K562 (cell line): ENCODE data around the gene RAB3GAP1. TPM values are rescaled to one million over a fixed set of nuclear protein-coding genes. Genes with fewer than 3 reads are reported as not detected.

Experiments used
- ATAC-seq: fragments of 200-7000 bp; cut with Tn5 transposase; 3 replicates; pipeline ENCODE4 v1.9.1; 2020; ENCODE audit warnings: moderate library complexity
- BruUV-seq: library from RNA; stranded (reverse); fragments of 400-500 nt; replicated peaks from 2 replicates; lab custom pipeline; 2021; lab: Mats Ljungman, UMichigan
- CTCF ChIA-PET: fragments of 300-600 bp; formaldehyde crosslinking; extraction: SDS; loops from one replicate; lab custom pipeline; 2021; ENCODE audit warnings: low intra/inter-chr PET ratio; lab: Yijun Ruan, JAX
- POLR2A ChIA-PET: fragments of 300-600, 350-650 bp; sonication (Branson Sonifier 250); formaldehyde crosslinking; extraction: SDS; loops from one replicate; lab custom pipeline; 2021; ENCODE audit warnings: antibody characterized with exemption, inconsistent platforms; lab: Yijun Ruan, JAX
- DNase-seq, 4 experiments: peaks; one replicate each; pipeline versions ENCODE4 v3.0.0 to v3.0.0-alpha.2; 2011 to 2018; ENCODE audit warnings: low spot score in 3 of 4, mixed read lengths in 3 of 4; ENCODE audit errors: extremely low read depth in 1 of 4
- FAIRE-seq: peaks from 2 replicates; lab custom pipeline; 2011; peaks lifted over from hg19 to GRCh38; lab: Jason Lieb, UNC
- H2AFZ ChIP-seq: 2 replicates; pipeline ENCODE4 v1.6.0; 2011; ENCODE audit warnings: low read depth, low read length, control low read depth, inconsistent platforms
- H3K27ac ChIP-seq: fragments of 200-600 bp; 3 replicates; pipeline ENCODE4 v1.8.0; 2011; ENCODE audit warnings: low read depth, mild to moderate bottlenecking, control low read depth, inconsistent platforms, low read length, moderate library complexity, mixed read lengths; ENCODE audit errors: extremely low read depth
- H3K27me3 ChIP-seq, 2 experiments: fragments of 300-600 bp in 1 of 2; 2 replicates in 1 of 2; 3 replicates in 1 of 2; pipeline versions ENCODE4 v1.6.0 to v1.8.0; 2011; ENCODE audit warnings: inconsistent platforms in 2 of 2, low read length in 2 of 2, mild to moderate bottlenecking in 1 of 2, mixed read lengths in 1 of 2, moderate library complexity in 1 of 2; ENCODE audit not compliant: control insufficient read depth in 2 of 2, insufficient read depth in 2 of 2
- H3K36me3 ChIP-seq: fragments of 300-600 bp; 3 replicates; pipeline ENCODE4 v1.8.0; 2011; ENCODE audit warnings: mild to moderate bottlenecking, low read length, inconsistent platforms; ENCODE audit not compliant: control insufficient read depth, insufficient read depth
- H3K4me1 ChIP-seq, 2 experiments: fragments of 200-600 bp in 1 of 2; replicated peaks in 1 of 2; 2 replicates in 1 of 2; 3 replicates in 1 of 2; pipeline versions ENCODE4 v1.5.1 to v1.8.0; 2011; ENCODE audit warnings: inconsistent platforms in 2 of 2, low read length in 2 of 2, mild to moderate bottlenecking in 1 of 2, mixed read lengths in 1 of 2, moderate library complexity in 1 of 2; ENCODE audit not compliant: control insufficient read depth in 2 of 2, insufficient read depth in 2 of 2
- H3K4me2 ChIP-seq: 2 replicates; pipeline ENCODE4 v1.6.1; 2011; ENCODE audit warnings: low read length, control low read depth, inconsistent platforms, mixed read lengths; ENCODE audit not compliant: insufficient read depth
- H3K4me3 ChIP-seq: fragments of 200-600 bp; sonication (generic), shearing (Covaris generic); 2 replicates; pipeline ENCODE4 v1.5.1; 2016; ENCODE audit warnings: control low read depth, inconsistent platforms
- H3K79me2 ChIP-seq: fragments of 200-600 bp; 3 replicates; pipeline ENCODE4 v1.8.0; 2011; ENCODE audit warnings: low read length, inconsistent platforms; ENCODE audit not compliant: control insufficient read depth, insufficient read depth
- H3K9ac ChIP-seq, 2 experiments: 2 replicates each; pipeline versions ENCODE4 v1.6.0 to v1.6.1; 2011; ENCODE audit warnings: low read depth in 2 of 2, low read length in 2 of 2, control low read depth in 1 of 2, inconsistent platforms in 1 of 2, mild to moderate bottlenecking in 1 of 2, mixed read lengths in 1 of 2; ENCODE audit not compliant: insufficient read depth in 1 of 2
- H3K9me1 ChIP-seq: one replicate; pipeline ENCODE4 v1.6.0; 2011; ENCODE audit warnings: inconsistent platforms, mild to moderate bottlenecking, low read length, moderate library complexity; ENCODE audit not compliant: control insufficient read depth, insufficient read depth
- H3K9me3 ChIP-seq: replicated peaks from 2 replicates; pipeline ENCODE4 v1.5.1; 2011; ENCODE audit warnings: low read depth, low read length, inconsistent platforms; ENCODE audit not compliant: control insufficient read depth, insufficient read depth
- H4K20me1 ChIP-seq: replicated peaks from 2 replicates; pipeline ENCODE4 v1.6.1; 2011; ENCODE audit warnings: low read length, inconsistent platforms, mixed read lengths; ENCODE audit not compliant: control insufficient read depth, insufficient read depth
- E2F4 ChIP-seq: sonication (generic); formaldehyde crosslinking; IDR thresholded peaks from 2 replicates; pipeline ENCODE4 v1.8.0; 2022; ENCODE audit warnings: mild to moderate bottlenecking, low read depth, missing genetic modification reagents
- GTF2A2 ChIP-seq: IDR thresholded peaks from 2 replicates; pipeline ENCODE4 v1.6.1; 2016; ENCODE audit warnings: mild to moderate bottlenecking, missing genetic modification characterization, missing compliant biosample characterization
- NR2C1 ChIP-seq, 2 experiments: fragments of 450-650 bp; IDR thresholded peaks; 2 replicates each; pipeline ENCODE4 v1.6.1; 2017; ENCODE audit warnings: mild to moderate bottlenecking in 2 of 2, antibody characterized with exemption in 1 of 2, inconsistent platforms in 1 of 2, missing compliant biosample characterization in 1 of 2, missing genetic modification characterization in 1 of 2
- POLR3A ChIP-seq: IDR thresholded peaks from 2 replicates; pipeline ENCODE4 v1.6.1; 2011; ENCODE audit warnings: borderline replicate concordance, mild to moderate bottlenecking, moderate library complexity; ENCODE audit not compliant: insufficient read length, insufficient read depth; ENCODE audit errors: extremely low read depth
- PRPF4 ChIP-seq: fragments of 200-400 bp; formaldehyde crosslinking; IDR thresholded peaks from one replicate; pipeline ENCODE4 v1.6.1; 2017; ENCODE audit warnings: low read length, low read depth, mild to moderate bottlenecking; ENCODE audit not compliant: insufficient read depth, poor library complexity, severe bottlenecking
- SRSF7 ChIP-seq: fragments of 200-400 bp; formaldehyde crosslinking; optimal IDR thresholded peaks from 2 replicates; pipeline ENCODE3; 2017; ENCODE audit warnings: mild to moderate bottlenecking, low read depth, low read length
- TAF9B ChIP-seq: fragments of 450-650 bp; IDR thresholded peaks from 2 replicates; pipeline ENCODE4 v1.6.1; 2018; ENCODE audit warnings: mild to moderate bottlenecking; ENCODE audit not compliant: partially characterized antibody
- USF2 ChIP-seq: sonication (generic); formaldehyde crosslinking; IDR thresholded peaks from 2 replicates; pipeline ENCODE4 v1.5.0; 2020; ENCODE audit warnings: missing genetic modification reagents
- WGBS: fragments of 100-300 bp; shearing (Covaris generic); methylation state at CpG from one replicate; pipeline ENCODE4 v1.1.6; 2016; ENCODE audit warnings: low coverage, mixed read lengths; ENCODE audit not compliant: insufficient coverage; ENCODE audit errors: missing lambda C conversion rate; 5-methylcytosine and 5-hydroxymethylcytosine counted together
- in situ Hi-C: fragments of 300-500 bp; cut with MboI; formaldehyde crosslinking; loops from 4 replicates; pipeline ENCODE4 v1.15.0; 2018; ENCODE audit warnings: inconsistent platforms, mixed read lengths
- intact Hi-C: fragments of 100-400 bp; cut with micrococcal nuclease; formaldehyde crosslinking; loops from 2 replicates; pipeline ENCODE4 v1.14.2; 2022
- polyA plus RNA-seq, 8 experiments: library from polyadenylated mRNA; depleted of rRNA in 4 of 8; stranded (reverse) in 5 of 8; unstranded in 3 of 8; fragments of >200 nt; fragmentation: Nextera tagmentation in 2 of 8; fragmentation: Illumina TruSeq in 1 of 8; extraction: Ambion mirVana in 2 of 8; extraction: Trizol in 1 of 8; gene quantifications; 2 replicates each; pipeline versions ENCODE4 v1.2.1 to v1.2.3, GENCODE V29; 2011 to 2014; ENCODE audit warnings: inconsistent platforms in 1 of 8, missing spikeins in 1 of 8
- total RNA-seq, 7 experiments: library from RNA; depleted of rRNA in 6 of 7; stranded (reverse); fragments of >200 nt in 6 of 7; fragmentation: Illumina TruSeq in 2 of 7; extraction: Trizol in 2 of 7; gene quantifications; 2 replicates each; pipeline versions ENCODE4 v1.2.1 to v1.2.3, GENCODE V29; 2011 to 2021; ENCODE audit warnings: low replicate concordance in 1 of 7

RAB3GAP1 gene
- total and polyA plus RNA-seq, 9 of the 15 experiments (the other 6 are each of a cell fraction or from before 2014, with no cell fraction given), result 15.5 to 48.6 (median 33.0) TPM

GRCh38 chr2:135052042-135052876 is at the start of gene RAB3GAP1 (continued):
- peak; percentile 88 for TF ChIP-seq TAF9B

- H3K27ac ChIP-seq, result no peak overlapping the region
- TF ChIP-seq USF2 (CRISPR knock-in tag) (0 out of 2 replicates have a peak, but pooled peaks have one; percentile 12), SRSF7 (no peak), NR2C1 (IDR thresholded peaks at IDR 0.05) (no peak), NR2C1 (tag; IDR thresholded peaks at IDR 0.05) (no peak), PRPF4 (no peak), GTF2A2 (tag) (no peak), E2F4 (no peak), POLR3A (no peak)
- in situ Hi-C loops (no loop called here), intact Hi-C loops (loop anchor here (5.0 to 10.0 kb wide), 6 partner anchors 172 to 1382 kb away; partner anchors contain the start of genes R3HDM1 and ZRANB3)
- no peak overlapping the region for H3K9ac ChIP-seq
- H3K4me2 ChIP-seq, result no peak overlapping the region
- peak overlapping the region; percentile 58; the same call in 1 of the 2 replicates for H2AFZ ChIP-seq
- H3K9me1 ChIP-seq, result no peaks in the 10 kb centered on the region
- WGBS, result 24% methylated on average over 4 of the region's 4 CpGs
- DNase-seq, result no peak
- no peaks in the 10 kb centered on the region for H3K79me2 ChIP-seq
- H3K4me3 ChIP-seq, result no peak overlapping the region
- FAIRE-seq, result no peak
- ChIA-PET POLR2A (no interaction called here), CTCF (no interaction called here)
- ATAC-seq, result no peak
- no TSS peak for BruUV-seq
- no peaks in the 10 kb centered on the region for H4K20me1 ChIP-seq
- H3K9me3 ChIP-seq, result no peaks in the 10 kb centered on the region
- H3K36me3 ChIP-seq, result no peaks in the 10 kb centered on the region
- peaks cover 0 to 2% of the 10 kb centered on the region in 2 experiments; a peak in 1 of 5 replicates for H3K27me3 ChIP-seq
- H3K4me1 ChIP-seq, result peaks cover 0 to 8% of the 10 kb centered on the region in 2 experiments; a peak in 2 of 5 replicates
Observed at GRCh38 chr2:135002836-135003235, 49.3 kb upstream of the RAB3GAP1 start.
